IMR-90 (cell line): ENCODE data around the gene ZNF775. TPM values are rescaled to one million over a fixed set of nuclear protein-coding genes. Genes with fewer than 3 reads are reported as not detected.
A peak's percentile ranks its signal among the peaks of the same experiment; 100 is the strongest.

Experiments
- ATAC-seq: fragments of 200-7000 bp; cut with Tn5 transposase; 2 replicates; pipeline ENCODE4 v1.9.1; 2020; ENCODE audit warnings: low read depth, mild to moderate bottlenecking, moderate library complexity
- BruUV-seq: library from RNA; stranded (reverse); fragments of 400-500 nt; replicated peaks from 2 replicates; lab custom pipeline; 2021; lab: Mats Ljungman, UMichigan
- CTCF ChIA-PET: fragments of 300-600 bp; formaldehyde crosslinking; extraction: SDS; loops from one replicate; lab custom pipeline; 2021; ENCODE audit warnings: antibody characterized with exemption; lab: Yijun Ruan, JAX
- POLR2A ChIA-PET: fragments of 300-600 bp; sonication (Branson Sonifier 250); formaldehyde crosslinking; loops from one replicate; lab custom pipeline; 2022; ENCODE audit warnings: antibody characterized with exemption; ENCODE audit not compliant: unreplicated experiment; lab: Charles Lee
- DNase-seq: peaks from one replicate; pipeline ENCODE4 v3.0.0; 2013
- H2AFZ ChIP-seq: replicated peaks from 2 replicates; pipeline ENCODE3; 2013; ENCODE audit warnings: low read length, mild to moderate bottlenecking; ENCODE audit not compliant: poor library complexity
- H2AK5ac ChIP-seq: 2 replicates; pipeline ENCODE4 v1.6.1; 2013; ENCODE audit warnings: low read depth, low read length, inconsistent platforms
- H2AK9ac ChIP-seq: replicated peaks from 2 replicates; pipeline ENCODE3; 2013; ENCODE audit warnings: mild to moderate bottlenecking, low read depth, low read length, moderate library complexity; ENCODE audit not compliant: poor library complexity
- H2BK120ac ChIP-seq: 2 replicates; pipeline ENCODE4 v1.6.1; 2013; ENCODE audit warnings: low read depth, low read length, inconsistent platforms
- H2BK15ac ChIP-seq: 3 replicates; pipeline ENCODE4 v1.6.1; 2013; ENCODE audit warnings: low read depth, low read length, inconsistent platforms
- H2BK20ac ChIP-seq: 2 replicates; pipeline ENCODE4 v1.6.1; 2013; ENCODE audit warnings: low read depth, mild to moderate bottlenecking, inconsistent platforms, low read length, moderate library complexity
- H2BK5ac ChIP-seq: 2 replicates; pipeline ENCODE4 v1.6.1; 2013; ENCODE audit warnings: mild to moderate bottlenecking, low read depth, low read length, inconsistent platforms; ENCODE audit not compliant: poor library complexity, severe bottlenecking
- H3K14ac ChIP-seq: replicated peaks from 2 replicates; pipeline ENCODE4 v1.6.1; 2013; ENCODE audit warnings: low read depth, low read length, inconsistent platforms
- H3K18ac ChIP-seq: 2 replicates; pipeline ENCODE4 v1.6.1; 2013; ENCODE audit warnings: low read depth, low read length, control low read depth
- H3K23ac ChIP-seq: 2 replicates; pipeline ENCODE4 v1.6.1; 2013; ENCODE audit warnings: low read depth, low read length, inconsistent platforms
- H3K27ac ChIP-seq: 2 replicates; pipeline ENCODE4 v1.5.1; 2013; ENCODE audit warnings: mild to moderate bottlenecking, control low read depth, low read length; ENCODE audit not compliant: insufficient read depth
- H3K27me3 ChIP-seq: 2 replicates; pipeline ENCODE4 v1.6.1; 2013; ENCODE audit warnings: low read length; ENCODE audit not compliant: control insufficient read depth, insufficient read depth
- H3K36me3 ChIP-seq: 2 replicates; pipeline ENCODE4 v1.6.1; 2013; ENCODE audit warnings: low read length, mixed read lengths; ENCODE audit not compliant: control insufficient read depth, insufficient read depth
- H3K4ac ChIP-seq: 2 replicates; pipeline ENCODE4 v1.6.1; 2013; ENCODE audit warnings: low read depth, low read length, inconsistent platforms
- H3K4me1 ChIP-seq: 2 replicates; pipeline ENCODE4 v1.6.1; 2013; ENCODE audit warnings: low read length, mixed read lengths; ENCODE audit not compliant: control insufficient read depth, insufficient read depth
- H3K4me2 ChIP-seq: 2 replicates; pipeline ENCODE4 v1.6.1; 2013; ENCODE audit warnings: low read depth, mild to moderate bottlenecking, control low read depth, low read length, moderate library complexity
- H3K4me3 ChIP-seq: 2 replicates; pipeline ENCODE4 v1.5.1; 2013; ENCODE audit warnings: low read depth, mild to moderate bottlenecking, control low read depth, low read length, moderate library complexity; ENCODE audit not compliant: insufficient read depth
- H3K56ac ChIP-seq: 2 replicates; pipeline ENCODE4 v1.6.1; 2013; ENCODE audit warnings: low read length, inconsistent platforms; ENCODE audit not compliant: insufficient read depth; ENCODE audit errors: extremely low read depth
- H3K79me1 ChIP-seq, 2 experiments: 2 replicates each; pipeline ENCODE4 v1.6.1; 2013; ENCODE audit warnings: low read length in 2 of 2, inconsistent platforms in 1 of 2, low read depth in 1 of 2
- H3K9ac ChIP-seq: 2 replicates; pipeline ENCODE4 v1.6.1; 2013; ENCODE audit warnings: low read depth, low read length, control low read depth
- H3K9me1 ChIP-seq: 2 replicates; pipeline ENCODE4 v1.6.1; 2013; ENCODE audit warnings: low read length, inconsistent platforms; ENCODE audit not compliant: insufficient read depth
- H3K9me3 ChIP-seq: 2 replicates; pipeline ENCODE4 v1.6.1; 2013; ENCODE audit warnings: low read length; ENCODE audit not compliant: control insufficient read depth, insufficient read depth
- H4K20me1 ChIP-seq: 2 replicates; pipeline ENCODE4 v1.6.1; 2013; ENCODE audit warnings: low read length, inconsistent platforms; ENCODE audit not compliant: insufficient read depth
- H4K5ac ChIP-seq: 2 replicates; pipeline ENCODE4 v1.6.1; 2013; ENCODE audit warnings: mild to moderate bottlenecking, low read depth, low read length, control low read depth
- H4K8ac ChIP-seq, 2 experiments: 2 replicates each; pipeline ENCODE4 v1.6.1; 2013; ENCODE audit warnings: low read depth in 2 of 2, low read length in 2 of 2, control low read depth in 1 of 2, inconsistent platforms in 1 of 2
- H4K91ac ChIP-seq: 2 replicates; pipeline ENCODE4 v1.6.1; 2013; ENCODE audit warnings: low read depth, low read length, inconsistent platforms; ENCODE audit not compliant: insufficient read depth
- BHLHE40 ChIP-seq: fragments of 150-350 bp; IDR thresholded peaks from 2 replicates; pipeline ENCODE4 v1.6.1; 2016; ENCODE audit warnings: mild to moderate bottlenecking, low read depth, low read length
- CEBPB ChIP-seq: IDR thresholded peaks from 2 replicates; pipeline ENCODE4 v1.6.1; 2012; ENCODE audit warnings: low read depth, low read length, improper control_type of control experiment
- FOS ChIP-seq: fragments of 150-350 bp; IDR thresholded peaks from 2 replicates; pipeline ENCODE4 v1.6.1; 2016; ENCODE audit warnings: low read depth, low read length
- MAZ ChIP-seq: IDR thresholded peaks from 2 replicates; pipeline ENCODE4 v1.6.1; 2012; ENCODE audit warnings: low read depth, mild to moderate bottlenecking, low read length, improper control_type of control experiment, moderate library complexity, borderline replicate concordance
- MXI1 ChIP-seq: IDR thresholded peaks from 2 replicates; pipeline ENCODE4 v1.6.1; 2012; ENCODE audit warnings: low read depth, mild to moderate bottlenecking, low read length, moderate library complexity, borderline replicate concordance
- NFE2L2 ChIP-seq: fragments of 150-350 bp; IDR thresholded peaks from 2 replicates; pipeline ENCODE4 v1.6.1; 2016; ENCODE audit warnings: low read depth, mild to moderate bottlenecking, low read length
- POLR2A ChIP-seq: IDR thresholded peaks from 2 replicates; pipeline ENCODE4 v1.6.1; 2012; ENCODE audit warnings: mild to moderate bottlenecking, low read depth, low read length
- RAD21 ChIP-seq: IDR thresholded peaks from 2 replicates; pipeline ENCODE4 v1.6.1; 2012; ENCODE audit warnings: low read length, improper control_type of control experiment
- WGBS, 2 experiments: methylation state at CpG; one replicate each; pipeline versions ENCODE4 v1.1.5 to v1.1.7; 2013; ENCODE audit warnings: missing lambda C conversion rate in 2 of 2; ENCODE audit not compliant: insufficient read length in 1 of 2; ENCODE audit errors: extremely low coverage in 2 of 2; 5-methylcytosine and 5-hydroxymethylcytosine counted together
- dilution Hi-C: fragments of 300-500 bp; cut with HindIII; formaldehyde crosslinking; loops from one replicate; pipeline ENCODE4 v1.14.3; 2018; ENCODE audit warnings: low sequenced_read_pairs; ENCODE audit not compliant: unreplicated experiment
- in situ Hi-C: fragments of 300-500 bp; cut with MboI; formaldehyde crosslinking; loops from 3 replicates; pipeline ENCODE4 v1.14.3; 2019; ENCODE audit warnings: low sequenced_read_pairs, inconsistent platforms, mixed read lengths
- intact Hi-C: fragments of 100-400 bp; cut with micrococcal nuclease; formaldehyde crosslinking; loops from 2 replicates; pipeline ENCODE4 v1.10.0; 2022
- polyA plus RNA-seq, 3 experiments: library from polyadenylated mRNA; depleted of rRNA; stranded (reverse); fragments of >200 nt; gene quantifications; 2 replicates each; pipeline ENCODE4 v1.2.3, GENCODE V29; 2012; ENCODE audit warnings: low replicate concordance in 1 of 3
- total RNA-seq: library from RNA; depleted of rRNA; stranded (reverse); fragments of >200 nt; gene quantifications from 2 replicates; pipeline ENCODE4 v1.2.3, GENCODE V29; 2012
- TF ChIP-seq, protein P1 (sequence below): fragments of 150-350 bp; IDR thresholded peaks from 2 replicates; pipeline ENCODE4 v1.6.1; 2017; ENCODE audit warnings: mild to moderate bottlenecking, antibody characterized with exemption, low read length, low read depth

Gene ZNF775
- total and polyA plus RNA-seq, 2 of the 4 experiments (the other 2 are of a cell fraction), result 1.4 to 2.6 TPM

DNA sequence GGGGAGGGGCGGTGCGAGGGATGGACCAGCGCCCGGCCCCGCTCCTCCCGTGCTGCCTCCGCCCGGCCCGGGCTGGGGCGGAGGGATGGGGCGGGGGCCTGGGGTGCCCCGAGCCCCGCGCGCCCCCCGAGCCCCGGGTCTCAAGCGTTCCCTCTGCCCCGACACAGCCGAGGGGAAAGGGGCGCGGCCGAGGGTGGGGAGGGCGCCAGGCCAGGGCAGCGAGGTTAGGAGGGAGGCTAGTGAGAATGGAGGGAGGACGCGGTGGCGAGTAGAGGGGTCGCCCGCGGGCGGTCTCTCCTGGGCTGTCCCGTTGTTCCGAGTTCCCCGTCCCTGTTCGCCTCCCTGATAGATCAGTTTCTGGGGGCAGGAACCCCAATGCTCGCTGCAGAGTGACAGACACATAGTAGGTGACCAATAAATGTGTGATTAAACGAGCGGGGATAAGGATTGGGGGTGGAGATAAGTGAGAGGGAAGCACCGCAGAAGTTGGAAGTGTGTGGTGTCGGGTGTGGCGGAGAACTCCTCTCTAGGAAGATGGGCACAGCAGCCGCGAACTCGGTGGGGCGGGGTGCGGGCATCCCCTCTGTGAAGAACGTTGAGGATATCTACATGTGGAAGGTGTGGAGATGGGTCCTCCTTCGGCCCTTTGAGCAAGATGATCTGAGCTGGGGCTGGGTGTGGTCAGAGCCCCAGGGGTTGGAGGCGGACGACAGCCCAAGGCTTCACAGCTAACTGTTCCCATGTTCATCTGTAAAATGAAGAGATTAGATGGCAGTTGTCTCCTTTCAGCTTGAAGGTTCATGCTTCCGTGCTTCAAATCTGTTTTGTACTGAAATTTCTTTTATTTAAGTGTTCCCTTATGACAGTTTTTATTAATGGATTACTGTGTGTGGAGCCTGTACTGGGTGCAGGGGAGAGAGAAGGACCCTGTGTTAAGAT, 580 bp downstream of the ZNF775 start:
- Histone ChIP-seq H3K27ac (peak overlapping the region; percentile 77), H3K4me3 (peak overlapping the region; percentile 93), H2AFZ (peak overlapping the region; percentile 94), H4K20me1 (peaks cover 7% of the 10 kb centered on the region; the same call in 1 of the 2 replicates), H3K27me3 (no peaks in the 10 kb centered on the region), H3K9ac (peak overlapping the region; percentile 96), H2AK9ac (peak overlapping the region; percentile 94), H3K79me1 (peaks cover 19 to 48% of the 10 kb centered on the region in 2 experiments), H3K4me1 (peaks cover 10% of the 10 kb centered on the region), H4K91ac (peak overlapping the region; percentile 91), H2BK15ac (no peak overlapping the region), H3K4ac (peak overlapping the region; percentile 90), H2BK20ac (no peak overlapping the region), H2BK5ac (peak overlapping the region; percentile 48), H3K36me3 (no peaks in the 10 kb centered on the region), H3K56ac (peak overlapping the region; percentile 86), H2BK120ac (peak overlapping the region; percentile 32), H3K9me3 (no peaks in the 10 kb centered on the region), H3K14ac (peak overlapping the region; percentile 83), H3K18ac (peak overlapping the region; percentile 71), H3K9me1 (peaks cover 16% of the 10 kb centered on the region; the same call in 1 of the 2 replicates), H3K4me2 (peak overlapping the region; percentile 94), H2AK5ac (peak overlapping the region; percentile 85), H4K5ac (peak overlapping the region; percentile 79), H4K8ac (peak overlapping the region; percentile 34 to 93), H3K23ac (peak overlapping the region; percentile 87)
- dilution Hi-C loops, result no loop called here
- no TSS peak for BruUV-seq
- DNase-seq (no peak), ATAC-seq (peak; percentile 13)
- TF ChIP-seq MAZ, result no peak
- TF ChIP-seq, protein P1, sequence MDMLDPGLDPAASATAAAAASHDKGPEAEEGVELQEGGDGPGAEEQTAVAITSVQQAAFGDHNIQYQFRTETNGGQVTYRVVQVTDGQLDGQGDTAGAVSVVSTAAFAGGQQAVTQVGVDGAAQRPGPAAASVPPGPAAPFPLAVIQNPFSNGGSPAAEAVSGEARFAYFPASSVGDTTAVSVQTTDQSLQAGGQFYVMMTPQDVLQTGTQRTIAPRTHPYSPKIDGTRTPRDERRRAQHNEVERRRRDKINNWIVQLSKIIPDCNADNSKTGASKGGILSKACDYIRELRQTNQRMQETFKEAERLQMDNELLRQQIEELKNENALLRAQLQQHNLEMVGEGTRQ, result no peak
- no peak for TF ChIP-seq FOS
- no peak for TF ChIP-seq NFE2L2
- TF ChIP-seq RAD21, result no peak
- no peak for TF ChIP-seq MXI1
- TF ChIP-seq CEBPB, result no peak
- TF ChIP-seq POLR2A, result no peak
- TF ChIP-seq BHLHE40, result no peak
- 0% methylated on average over 15 of the region's 52 CpGs; no CpG with 5 or more reads in 1 of the 2 experiments for WGBS, 2 experiments
- ChIA-PET CTCF (interaction anchor here (0.5 kb wide), 1 partner anchor 898 kb away, joined by 4 read pairs; no protein-coding TSS in a partner anchor), POLR2A (no interaction called here)
- intact Hi-C loops, result loop anchor here (2.0 kb wide), 1 partner anchor 41 kb away; no protein-coding TSS in a partner anchor
- in situ Hi-C loops, result no loop called here
